GM12878 (cell line): ENCODE measurements around the gene C3orf20.

Experiments used
- CBX3 ChIP-seq: fragments of 200-600 bp; sonication (generic); IDR thresholded peaks from 2 replicates; pipeline ENCODE4 v1.6.1; 2016; ENCODE audit warnings: low read depth, borderline replicate concordance
- CHD4 ChIP-seq: fragments of 200-600 bp; sonication (generic); IDR thresholded peaks from 2 replicates; pipeline ENCODE4 v1.6.1; 2016; ENCODE audit warnings: mild to moderate bottlenecking
- PML ChIP-seq: IDR thresholded peaks from 2 replicates; pipeline ENCODE4 v1.6.1; 2012; ENCODE audit warnings: low read length, inconsistent platforms
- POU2F2 ChIP-seq: IDR thresholded peaks from 3 replicates; pipeline ENCODE4 v1.6.1; 2011; ENCODE audit warnings: low read depth, mild to moderate bottlenecking, low read length, borderline replicate concordance
- RAD21 ChIP-seq: IDR thresholded peaks from 2 replicates; pipeline ENCODE4 v1.6.1; 2011; ENCODE audit warnings: mild to moderate bottlenecking, low read depth, low read length, moderate library complexity; ENCODE audit not compliant: insufficient read depth
- TCF12 ChIP-seq: IDR thresholded peaks from 2 replicates; pipeline ENCODE4 v1.6.1; 2011; ENCODE audit warnings: low read depth, mild to moderate bottlenecking, low read length
- YBX1 ChIP-seq: fragments of 450-650 bp; IDR thresholded peaks from 2 replicates; pipeline ENCODE4 v1.6.1; 2016; ENCODE audit warnings: antibody characterized with exemption
- ZNF217 ChIP-seq: fragments of 450-650 bp; IDR thresholded peaks from 2 replicates; pipeline ENCODE4 v1.6.1; 2017; ENCODE audit warnings: antibody characterized with exemption, mild to moderate bottlenecking
- TF ChIP-seq, protein P1 (sequence below), 3 experiments: IDR thresholded peaks in 2 of 3; conservative IDR thresholded peaks in 1 of 3; 2 replicates each; pipeline ENCODE4 v1.5.1; 2011; ENCODE audit warnings: low read depth in 3 of 3, low read length in 3 of 3, mild to moderate bottlenecking in 3 of 3, control low read depth in 2 of 3, moderate library complexity in 2 of 3, inconsistent platforms in 1 of 3, mixed read lengths in 1 of 3; ENCODE audit not compliant: control insufficient read depth in 2 of 3, insufficient read depth in 1 of 3; ENCODE audit errors: extremely low read depth in 1 of 3
- TF ChIP-seq, protein P2 (sequence below): IDR thresholded peaks from 2 replicates; pipeline ENCODE4 v1.6.1; 2012; ENCODE audit warnings: low read length, inconsistent platforms
- TF ChIP-seq, protein P3 (sequence below): IDR thresholded peaks from 2 replicates; pipeline ENCODE4 v1.6.1; 2012; ENCODE audit warnings: low read depth, low read length, improper control_type of control experiment

DNA sequence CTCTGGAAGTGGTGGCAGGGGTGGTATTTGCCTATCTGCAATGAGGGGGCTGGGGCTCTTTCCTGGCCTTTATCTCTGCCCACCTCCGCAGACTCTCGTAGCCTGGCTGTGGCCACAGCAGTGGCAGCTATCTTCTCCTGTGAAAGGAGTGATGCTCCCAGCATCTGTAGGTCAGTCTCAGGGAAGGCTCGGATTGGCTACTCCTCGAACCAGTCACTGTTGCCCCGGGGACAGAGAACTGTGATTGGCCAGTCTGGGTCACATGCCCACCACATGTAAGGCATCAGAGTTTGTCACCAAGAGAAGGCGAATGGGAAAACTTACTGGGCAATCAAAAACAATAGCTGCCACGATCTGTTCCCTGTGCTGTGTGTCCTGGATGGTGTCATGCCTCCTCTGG is 113.7 kb downstream of the C3orf20 start:
- TF ChIP-seq, protein P1, sequence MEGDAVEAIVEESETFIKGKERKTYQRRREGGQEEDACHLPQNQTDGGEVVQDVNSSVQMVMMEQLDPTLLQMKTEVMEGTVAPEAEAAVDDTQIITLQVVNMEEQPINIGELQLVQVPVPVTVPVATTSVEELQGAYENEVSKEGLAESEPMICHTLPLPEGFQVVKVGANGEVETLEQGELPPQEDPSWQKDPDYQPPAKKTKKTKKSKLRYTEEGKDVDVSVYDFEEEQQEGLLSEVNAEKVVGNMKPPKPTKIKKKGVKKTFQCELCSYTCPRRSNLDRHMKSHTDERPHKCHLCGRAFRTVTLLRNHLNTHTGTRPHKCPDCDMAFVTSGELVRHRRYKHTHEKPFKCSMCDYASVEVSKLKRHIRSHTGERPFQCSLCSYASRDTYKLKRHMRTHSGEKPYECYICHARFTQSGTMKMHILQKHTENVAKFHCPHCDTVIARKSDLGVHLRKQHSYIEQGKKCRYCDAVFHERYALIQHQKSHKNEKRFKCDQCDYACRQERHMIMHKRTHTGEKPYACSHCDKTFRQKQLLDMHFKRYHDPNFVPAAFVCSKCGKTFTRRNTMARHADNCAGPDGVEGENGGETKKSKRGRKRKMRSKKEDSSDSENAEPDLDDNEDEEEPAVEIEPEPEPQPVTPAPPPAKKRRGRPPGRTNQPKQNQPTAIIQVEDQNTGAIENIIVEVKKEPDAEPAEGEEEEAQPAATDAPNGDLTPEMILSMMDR (IDR thresholded peaks at IDR 0.05 in 2 of 3, conservative IDR thresholded peaks at IDR 0.05 in 1 of 3; ENCODE audit: control insufficient read depth in 2 of 3, extremely low read depth in 1 of 3, insufficient read depth in 1 of 3, low read depth in 3 of 3, low read length in 3 of 3), result no peak
- TF ChIP-seq CHD4, result no peak
- TF ChIP-seq, protein P2, sequence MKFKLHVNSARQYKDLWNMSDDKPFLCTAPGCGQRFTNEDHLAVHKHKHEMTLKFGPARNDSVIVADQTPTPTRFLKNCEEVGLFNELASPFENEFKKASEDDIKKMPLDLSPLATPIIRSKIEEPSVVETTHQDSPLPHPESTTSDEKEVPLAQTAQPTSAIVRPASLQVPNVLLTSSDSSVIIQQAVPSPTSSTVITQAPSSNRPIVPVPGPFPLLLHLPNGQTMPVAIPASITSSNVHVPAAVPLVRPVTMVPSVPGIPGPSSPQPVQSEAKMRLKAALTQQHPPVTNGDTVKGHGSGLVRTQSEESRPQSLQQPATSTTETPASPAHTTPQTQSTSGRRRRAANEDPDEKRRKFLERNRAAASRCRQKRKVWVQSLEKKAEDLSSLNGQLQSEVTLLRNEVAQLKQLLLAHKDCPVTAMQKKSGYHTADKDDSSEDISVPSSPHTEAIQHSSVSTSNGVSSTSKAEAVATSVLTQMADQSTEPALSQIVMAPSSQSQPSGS, result no peak
- no peak for TF ChIP-seq YBX1
- TF ChIP-seq ZNF217, result no peak
- TF ChIP-seq, protein P3, sequence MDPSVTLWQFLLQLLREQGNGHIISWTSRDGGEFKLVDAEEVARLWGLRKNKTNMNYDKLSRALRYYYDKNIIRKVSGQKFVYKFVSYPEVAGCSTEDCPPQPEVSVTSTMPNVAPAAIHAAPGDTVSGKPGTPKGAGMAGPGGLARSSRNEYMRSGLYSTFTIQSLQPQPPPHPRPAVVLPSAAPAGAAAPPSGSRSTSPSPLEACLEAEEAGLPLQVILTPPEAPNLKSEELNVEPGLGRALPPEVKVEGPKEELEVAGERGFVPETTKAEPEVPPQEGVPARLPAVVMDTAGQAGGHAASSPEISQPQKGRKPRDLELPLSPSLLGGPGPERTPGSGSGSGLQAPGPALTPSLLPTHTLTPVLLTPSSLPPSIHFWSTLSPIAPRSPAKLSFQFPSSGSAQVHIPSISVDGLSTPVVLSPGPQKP, result no peak
- TF ChIP-seq RAD21, result no peak
- no peak for TF ChIP-seq POU2F2
- TF ChIP-seq CBX3, result no peak
- TF ChIP-seq TCF12, result no peak
- TF ChIP-seq PML, result no peak
